Activated CD8-positive, alpha-beta memory T cell treated with anti-CD3 and anti-CD28 coated beads for 1 hour (primary cell): ENCODE results near the gene ADAMTS5.

Experiments used
- DNase-seq, 2 donors: peaks; one replicate each; pipeline ENCODE4 v3.0.0-alpha.2; 2020; ENCODE audit warnings: low read depth in 1 of 2; ENCODE audit errors: extremely low read depth in 1 of 2

The ADAMTS5 gene

GRCh38 chr21:26892151-26892550, 74.7 kb downstream of the ADAMTS5 start:
- DNase-seq: no peak

GRCh38 chr21:26888931-26889330, 78.0 kb downstream of the ADAMTS5 start:
- no peak for DNase-seq

- no peak for DNase-seq
Observed at GRCh38 chr21:26888256-26888655, 78.6 kb downstream of the ADAMTS5 start.

GRCh38 chr21:26887251-26887650, 79.6 kb downstream of the ADAMTS5 start:
- DNase-seq: no peak

- DNase-seq: no peak
Observed at GRCh38 chr21:26884436-26884835, 82.5 kb downstream of the ADAMTS5 start.

- no peak for DNase-seq
Observed at GRCh38 chr21:26883768-26884167, 83.1 kb downstream of the ADAMTS5 start.

- no peak for DNase-seq
Observed at GRCh38 chr21:26881504-26882228, 85.2 kb downstream of the ADAMTS5 start.

GRCh38 chr21:26877018-26877417, 89.9 kb downstream of the ADAMTS5 start:
- DNase-seq: no peak

GRCh38 chr21:26874347-26874746, 92.5 kb downstream of the ADAMTS5 start:
- DNase-seq: no peak
